ENCODE data around the gene HDAC4. TPM values are rescaled to one million over a fixed set of nuclear protein-coding genes. Genes with fewer than 3 reads are reported as not detected.

Gene HDAC4
- total and polyA plus RNA-seq, 3 donors from 2014 or later: 29.0 to 67.5 (median 58.7) TPM

DNA sequence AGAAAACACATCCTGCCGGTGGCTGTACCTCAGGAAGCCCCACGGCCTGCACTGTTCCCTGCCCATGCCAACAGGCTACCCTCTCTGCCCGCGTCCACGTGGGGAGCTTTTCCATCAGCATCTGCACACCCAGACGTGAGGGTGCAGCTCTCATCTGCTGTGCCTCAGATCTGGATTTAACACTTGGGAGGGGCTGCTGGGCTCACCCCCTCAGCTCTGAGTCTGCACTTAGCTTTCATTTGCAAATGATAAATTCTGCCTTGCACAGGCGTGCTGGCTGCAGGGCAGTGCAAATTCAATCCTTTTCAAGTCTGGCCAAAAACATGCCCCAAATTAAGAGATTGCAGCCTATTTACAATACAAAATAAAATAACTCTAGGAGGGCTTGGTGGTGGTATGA is 307.3 kb downstream of the HDAC4 start:
- H3K27ac ChIP-seq: no peak overlapping the region
- no peaks in the 10 kb centered on the region for H3K36me3 ChIP-seq (ENCODE audit: low read depth, missing control alignments)
- no peak for DNase-seq
- no peaks in the 10 kb centered on the region for H3K27me3 ChIP-seq
- no peaks in the 10 kb centered on the region for H3K9me3 ChIP-seq
- WGBS, 2 donors: 84 to 97% methylated on average over 7 of the region's 7 CpGs
- TF ChIP-seq, protein P1, sequence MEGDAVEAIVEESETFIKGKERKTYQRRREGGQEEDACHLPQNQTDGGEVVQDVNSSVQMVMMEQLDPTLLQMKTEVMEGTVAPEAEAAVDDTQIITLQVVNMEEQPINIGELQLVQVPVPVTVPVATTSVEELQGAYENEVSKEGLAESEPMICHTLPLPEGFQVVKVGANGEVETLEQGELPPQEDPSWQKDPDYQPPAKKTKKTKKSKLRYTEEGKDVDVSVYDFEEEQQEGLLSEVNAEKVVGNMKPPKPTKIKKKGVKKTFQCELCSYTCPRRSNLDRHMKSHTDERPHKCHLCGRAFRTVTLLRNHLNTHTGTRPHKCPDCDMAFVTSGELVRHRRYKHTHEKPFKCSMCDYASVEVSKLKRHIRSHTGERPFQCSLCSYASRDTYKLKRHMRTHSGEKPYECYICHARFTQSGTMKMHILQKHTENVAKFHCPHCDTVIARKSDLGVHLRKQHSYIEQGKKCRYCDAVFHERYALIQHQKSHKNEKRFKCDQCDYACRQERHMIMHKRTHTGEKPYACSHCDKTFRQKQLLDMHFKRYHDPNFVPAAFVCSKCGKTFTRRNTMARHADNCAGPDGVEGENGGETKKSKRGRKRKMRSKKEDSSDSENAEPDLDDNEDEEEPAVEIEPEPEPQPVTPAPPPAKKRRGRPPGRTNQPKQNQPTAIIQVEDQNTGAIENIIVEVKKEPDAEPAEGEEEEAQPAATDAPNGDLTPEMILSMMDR (IDR thresholded peaks at IDR 0.05): no peak
- TF ChIP-seq POLR2A (IDR thresholded peaks at IDR 0.05): no peak
- no peaks in the 10 kb centered on the region for H3K4me1 ChIP-seq
- intact Hi-C loops (cut with DNase I; ENCODE audit: low total_unique reads): no loop called here
- H3K4me3 ChIP-seq: no peak overlapping the region

DNA sequence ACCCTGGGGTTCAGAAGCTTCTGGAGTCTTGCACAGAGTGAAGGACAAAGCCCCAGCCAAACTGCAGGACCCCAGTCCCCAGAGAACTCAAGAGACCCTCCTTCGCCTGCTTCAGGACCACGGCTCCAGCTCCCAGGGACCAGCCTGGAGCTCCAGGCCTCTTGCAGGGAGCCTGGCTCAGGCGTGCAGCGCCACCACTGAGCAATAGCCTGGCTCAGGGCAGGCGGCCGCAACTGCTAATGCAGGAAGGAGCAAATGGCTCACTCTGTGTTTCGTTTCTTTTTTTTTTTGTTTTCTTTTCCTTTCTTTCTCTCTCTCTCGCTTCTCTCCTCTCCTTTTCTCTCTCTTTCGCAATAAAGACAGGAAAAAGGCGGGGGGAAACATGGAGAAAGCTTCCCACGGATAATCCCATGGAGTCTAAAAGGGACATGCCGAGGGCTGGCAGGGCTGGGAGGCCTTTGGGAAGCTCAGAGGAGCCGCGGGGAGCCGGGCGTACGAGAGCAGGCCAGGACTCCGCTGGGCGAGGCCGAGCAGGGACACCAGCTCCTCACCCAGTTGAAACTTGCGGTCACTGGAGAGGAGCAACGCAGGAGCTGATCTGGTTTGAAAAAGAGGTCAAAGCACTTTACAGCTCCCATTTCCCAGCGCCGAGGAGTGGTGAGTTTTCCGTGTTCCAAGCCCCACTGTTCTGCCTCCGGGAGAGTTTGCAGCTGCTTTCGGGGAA is 308.1 kb downstream of the HDAC4 start:
- no peak overlapping the region for H3K27ac ChIP-seq
- TF ChIP-seq POLR2A (IDR thresholded peaks at IDR 0.05): no peak
- TF ChIP-seq, protein P1 (IDR thresholded peaks at IDR 0.05): no peak
- no peaks in the 10 kb centered on the region for H3K27me3 ChIP-seq
- intact Hi-C loops (cut with DNase I; ENCODE audit: low total_unique reads): no loop called here
- no peaks in the 10 kb centered on the region for H3K9me3 ChIP-seq
- no peaks in the 10 kb centered on the region for H3K4me1 ChIP-seq
- no peak for DNase-seq
- WGBS, 2 donors: 90 to 91% methylated on average over 23 to 27 of the region's 27 CpGs
- no peak overlapping the region for H3K4me3 ChIP-seq
- H3K36me3 ChIP-seq (ENCODE audit: low read depth, missing control alignments): no peaks in the 10 kb centered on the region

DNA sequence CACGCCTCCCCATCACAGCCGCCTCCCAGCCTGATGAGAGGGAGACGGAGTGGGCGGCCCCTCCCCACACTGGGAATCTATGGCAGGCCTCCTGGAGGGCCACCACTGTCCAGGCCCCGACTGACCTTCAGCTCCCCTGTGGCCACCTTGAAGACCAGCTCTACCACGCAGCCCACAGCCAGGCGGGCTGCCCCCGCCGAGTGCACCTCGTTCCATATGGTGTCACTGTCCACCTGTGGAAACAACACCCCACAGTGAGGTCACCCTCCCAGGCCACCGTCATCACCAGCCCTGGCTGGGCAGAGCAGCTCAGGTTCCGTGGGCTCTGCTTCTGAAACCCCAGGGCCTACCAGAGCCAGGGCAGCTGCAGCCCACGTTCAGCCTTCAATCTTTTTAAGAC is 310.9 kb downstream of the HDAC4 start:
- TF ChIP-seq, protein P1 (IDR thresholded peaks at IDR 0.05): no peak
- no peak for DNase-seq
- H3K27me3 ChIP-seq: no peaks in the 10 kb centered on the region
- no peaks in the 10 kb centered on the region for H3K36me3 ChIP-seq (ENCODE audit: low read depth, missing control alignments)
- intact Hi-C loops (cut with DNase I; ENCODE audit: low total_unique reads): no loop called here
- H3K9me3 ChIP-seq: no peaks in the 10 kb centered on the region
- no peak overlapping the region for H3K4me3 ChIP-seq
- no peaks in the 10 kb centered on the region for H3K4me1 ChIP-seq
- WGBS, 2 donors: 90 to 92% methylated on average over 6 to 13 of the region's 13 CpGs
- no peak overlapping the region for H3K27ac ChIP-seq

DNA sequence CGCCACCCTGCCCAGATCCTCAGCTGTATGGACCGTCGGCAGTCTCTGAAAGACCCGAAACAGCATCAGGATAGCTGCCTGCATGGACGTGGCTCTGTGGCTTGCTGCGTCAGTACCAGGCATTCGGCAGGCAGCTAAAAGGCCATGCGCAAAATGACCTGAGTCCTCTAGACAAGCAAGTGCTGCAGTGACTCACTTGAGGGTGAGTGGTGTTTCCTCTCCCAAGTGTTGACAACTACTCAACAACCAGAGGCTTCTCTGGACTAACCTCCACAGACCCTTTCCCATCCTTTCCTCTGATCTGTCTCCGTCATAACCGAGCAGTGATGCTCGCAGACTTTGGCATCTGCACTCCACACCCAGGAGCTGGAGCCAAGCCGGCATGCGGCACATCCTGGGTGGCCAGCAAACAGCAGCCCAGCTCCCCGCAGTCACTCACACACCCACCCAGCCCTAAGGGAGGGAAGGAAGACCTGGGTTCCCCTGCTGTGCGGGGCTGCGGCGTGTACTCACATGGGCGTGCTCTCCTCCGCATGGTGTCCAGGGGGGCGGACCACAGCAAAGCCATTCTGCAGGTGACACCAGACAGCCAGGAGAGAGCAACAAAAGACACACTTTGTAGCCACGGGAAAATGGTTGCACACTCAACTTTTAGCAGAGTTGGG is 313.6 kb downstream of the HDAC4 start:
- Histone ChIP-seq H3K4me1 (no peaks in the 10 kb centered on the region), H3K27me3 (no peaks in the 10 kb centered on the region), H3K9me3 (no peaks in the 10 kb centered on the region), H3K36me3 (ENCODE audit: low read depth, missing control alignments) (no peaks in the 10 kb centered on the region), H3K27ac (no peak overlapping the region), H3K4me3 (no peak overlapping the region)
- intact Hi-C loops (cut with DNase I; ENCODE audit: low total_unique reads): no loop called here
- TF ChIP-seq, protein P1 (IDR thresholded peaks at IDR 0.05): no peak
- TF ChIP-seq POLR2A (IDR thresholded peaks at IDR 0.05): no peak
- WGBS, 2 donors: 93 to 94% methylated on average over 12 to 21 of the region's 21 CpGs
- DNase-seq: no peak

Measured in testis (tissue), 3 donors.